H1 (cell line): ENCODE measurements around the gene HIC1. TPM values are rescaled to one million over a fixed set of nuclear protein-coding genes. Genes with fewer than 3 reads are reported as not detected.

Source experiments
- BACH1 ChIP-seq: IDR thresholded peaks from 2 replicates; pipeline ENCODE4 v1.6.1; 2012; ENCODE audit warnings: low read length, improper control_type of control experiment
- CHD7 ChIP-seq: fragments of 300-600 bp; sonication (generic); IDR thresholded peaks from 2 replicates; pipeline ENCODE4 v1.7.1; 2012; ENCODE audit warnings: low read length, moderate library complexity, mild to moderate bottlenecking, inconsistent platforms; ENCODE audit not compliant: insufficient replicate concordance
- CTCF ChIP-seq, 3 experiments: IDR thresholded peaks; 1 replicate in 2 of 3; 2 replicates in 1 of 3; pipeline versions ENCODE4 v1.5.1 to v1.6.1; 2011; ENCODE audit warnings: low read length in 3 of 3, mild to moderate bottlenecking in 3 of 3, inconsistent platforms in 2 of 3, low read depth in 1 of 3, moderate library complexity in 1 of 3; ENCODE audit not compliant: insufficient read depth in 1 of 3; ENCODE audit errors: control extremely low read depth in 1 of 3
- MAFK ChIP-seq: IDR thresholded peaks from 2 replicates; pipeline ENCODE4 v1.6.1; 2012; ENCODE audit warnings: low read depth, mild to moderate bottlenecking, improper control_type of control experiment, low read length
- RAD21 ChIP-seq, 2 experiments: IDR thresholded peaks in 1 of 2; conservative IDR thresholded peaks in 1 of 2; 2 replicates each; pipeline ENCODE4 v1.6.1; 2011; ENCODE audit warnings: low read depth in 2 of 2, low read length in 2 of 2, improper control_type of control experiment in 1 of 2, inconsistent platforms in 1 of 2, mild to moderate bottlenecking in 1 of 2, moderate library complexity in 1 of 2
- SAP30 ChIP-seq: fragments of 300-600 bp; sonication (generic); IDR thresholded peaks from 2 replicates; pipeline ENCODE4 v1.7.1; 2012; ENCODE audit warnings: low read length, moderate library complexity, mild to moderate bottlenecking, inconsistent platforms; ENCODE audit not compliant: insufficient read depth, insufficient replicate concordance
- SIRT6 ChIP-seq: IDR thresholded peaks from one replicate; pipeline ENCODE4 v1.7.1; 2012; ENCODE audit warnings: low read length, inconsistent platforms
- SP4 ChIP-seq: IDR thresholded peaks from 2 replicates; pipeline ENCODE4 v1.6.1; 2012; ENCODE audit warnings: low read length, inconsistent platforms
- ZNF274 ChIP-seq: IDR thresholded peaks from 2 replicates; pipeline ENCODE4 v1.7.0; 2012; ENCODE audit warnings: low read length, borderline replicate concordance; ENCODE audit errors: extremely low read depth
- polyA plus RNA-seq, 7 experiments: library from polyadenylated mRNA; depleted of rRNA in 3 of 7; stranded (reverse) in 5 of 7; unstranded in 2 of 7; fragments of >200 nt in 5 of 7; fragments of 200-250 nt in 2 of 7; gene quantifications; 1 replicate in 5 of 7; 2 replicates in 1 of 7; 4 replicates in 1 of 7; pipeline versions ENCODE4 v1.2.1 to v1.2.3, GENCODE V29; 2011 to 2013; ENCODE audit warnings: missing spikeins in 2 of 7, mixed read lengths in 2 of 7
- total RNA-seq: library from RNA; stranded (reverse); fragmentation: NEBNext Ultra II Directional; extraction: Animal tissue kit (Norgen Biotek cat#: 25700); gene quantifications from 2 replicates; pipeline ENCODE4 v1.2.1, GENCODE V29; 2021

Gene HIC1
- total and polyA plus RNA-seq, 2 of the 8 experiments (the other 6 are each of a cell fraction or from before 2014, with no cell fraction given) = 0.06 to 0.09 TPM

- TF ChIP-seq CHD7 (no peak), SIRT6 (no peak), RAD21 (IDR thresholded peaks at IDR 0.05 in 1 of 2, conservative IDR thresholded peaks at IDR 0.05 in 1 of 2; ENCODE audit: low read depth in 2 of 2, low read length in 2 of 2) (no peak), SP4 (no peak), BACH1 (no peak), ZNF274 (no peak), CTCF (IDR thresholded peaks at IDR 0.05; ENCODE audit: control extremely low read depth in 1 of 3, insufficient read depth in 1 of 3, low read depth in 1 of 3, low read length in 3 of 3) (no peak), SAP30 (no peak), MAFK (no peak)
- TF ChIP-seq, all 59 proteins: peak for 0
Observed at GRCh38 chr17:2023256-2023655, 31.6 kb upstream of the HIC1 start (continued).
